HEK293 (cell line): Measurements from ENCODE around the gene DUSP12.

ENCODE experiments used
- CTCF ChIA-PET: fragments of 350-600 bp; formaldehyde crosslinking; extraction: SDS; loops from one replicate; lab custom pipeline; 2021; ENCODE audit warnings: antibody characterized with exemption; lab: Yijun Ruan, JAX
- POLR2A ChIA-PET: fragments of 300-600 bp; formaldehyde crosslinking; extraction: SDS; loops from one replicate; lab custom pipeline; 2020; ENCODE audit warnings: antibody characterized with exemption, inconsistent platforms; lab: Yijun Ruan, JAX
- H3K27ac ChIP-seq: fragments of 200-500 bp; sonication (Bioruptor generic); 2 replicates; pipeline ENCODE4 v1.5.1; 2014; ENCODE audit warnings: low read depth, low read length, control low read depth, inconsistent platforms; ENCODE audit errors: extremely low read depth
- H3K36me3 ChIP-seq, 2 experiments: fragments of 200-500 bp in 1 of 2; sonication (Bioruptor generic) in 1 of 2; 1 replicate in 1 of 2; 2 replicates in 1 of 2; pipeline ENCODE4 v1.5.1; 2014 to 2017; ENCODE audit warnings: inconsistent platforms in 2 of 2, low read length in 2 of 2; ENCODE audit not compliant: control insufficient read depth in 2 of 2, insufficient read depth in 1 of 2
- H3K4me1 ChIP-seq: fragments of 200-500 bp; sonication (Bioruptor generic); 2 replicates; pipeline ENCODE4 v1.5.1; 2014; ENCODE audit warnings: mild to moderate bottlenecking, low read length, inconsistent platforms; ENCODE audit not compliant: control insufficient read depth, insufficient read depth
- H3K4me3 ChIP-seq: 2 replicates; pipeline ENCODE4 v1.5.1; 2011; ENCODE audit warnings: low read depth, mild to moderate bottlenecking, control low read depth, low read length, moderate library complexity
- H3K9me3 ChIP-seq: fragments of 200-500 bp; sonication (Bioruptor generic); 2 replicates; pipeline ENCODE4 v1.5.1; 2014; ENCODE audit warnings: low read depth, low read length, inconsistent platforms; ENCODE audit not compliant: control insufficient read depth, insufficient read depth
- GLI2 ChIP-seq: fragments of 450-650 bp; formaldehyde crosslinking; IDR thresholded peaks from 2 replicates; pipeline ENCODE4; 2017; ENCODE audit warnings: missing biosample characterization, missing genetic modification characterization, low read depth, borderline replicate concordance
- GLIS1 ChIP-seq: fragments of 450-650 bp; formaldehyde crosslinking; IDR thresholded peaks from 2 replicates; pipeline ENCODE4 v1.5.1; 2016; ENCODE audit warnings: missing biosample characterization, missing genetic modification characterization
- IKZF3 ChIP-seq: fragments of 450-650 bp; IDR thresholded peaks from 2 replicates; pipeline ENCODE4 v1.5.0; 2018; ENCODE audit warnings: missing biosample characterization, mild to moderate bottlenecking, missing genetic modification characterization, moderate library complexity
- SP2 ChIP-seq: fragments of 450-650 bp; formaldehyde crosslinking; IDR thresholded peaks from 2 replicates; pipeline ENCODE4 v1.5.1; 2016; ENCODE audit warnings: missing biosample characterization, missing genetic modification characterization
- SP3 ChIP-seq: fragments of 450-650 bp; formaldehyde crosslinking; IDR thresholded peaks from 2 replicates; pipeline ENCODE4 v1.5.1; 2016; ENCODE audit warnings: missing biosample characterization, missing genetic modification characterization
- TCF7L2 ChIP-seq: IDR thresholded peaks from 2 replicates; pipeline ENCODE4 v1.6.1; 2011; ENCODE audit warnings: low read depth, mild to moderate bottlenecking, inconsistent platforms, low read length, moderate library complexity, borderline replicate concordance
- ZBTB8A ChIP-seq: fragments of 450-650 bp; formaldehyde crosslinking; IDR thresholded peaks from 2 replicates; pipeline ENCODE4 v1.5.1; 2016; ENCODE audit warnings: missing biosample characterization, missing genetic modification characterization
- ZFHX2 ChIP-seq: fragments of 450-650 bp; formaldehyde crosslinking; conservative IDR thresholded peaks from 2 replicates; pipeline ENCODE4 v1.5.1; 2016; ENCODE audit warnings: missing biosample characterization, missing genetic modification characterization
- ZNF121 ChIP-seq: fragments of 450-650 bp; formaldehyde crosslinking; IDR thresholded peaks from 2 replicates; pipeline ENCODE4 v1.5.1; 2016; ENCODE audit warnings: missing biosample characterization, missing genetic modification characterization
- ZNF670 ChIP-seq: fragments of 450-650 bp; formaldehyde crosslinking; IDR thresholded peaks from 2 replicates; pipeline ENCODE4 v1.5.1; 2016; ENCODE audit warnings: missing biosample characterization, missing genetic modification characterization, low read depth
- ZSCAN30 ChIP-seq: fragments of 450-650 bp; IDR thresholded peaks from 2 replicates; pipeline ENCODE4 v1.5.1; 2018; ENCODE audit warnings: missing biosample characterization, mild to moderate bottlenecking, missing genetic modification characterization, moderate library complexity
- TF ChIP-seq, protein P1 (sequence below): fragments of 450-650 bp; formaldehyde crosslinking; IDR thresholded peaks from 2 replicates; pipeline ENCODE4 v1.5.1; 2016; ENCODE audit warnings: missing biosample characterization, missing genetic modification characterization
- TF ChIP-seq, protein P2 (sequence below): fragments of 450-650 bp; formaldehyde crosslinking; IDR thresholded peaks from 2 replicates; pipeline ENCODE4 v1.5.1; 2016; ENCODE audit warnings: missing biosample characterization, missing genetic modification characterization
- TF ChIP-seq, protein P3 (sequence below): fragments of 450-650 bp; formaldehyde crosslinking; IDR thresholded peaks from 2 replicates; pipeline ENCODE4 v1.5.1; 2016; ENCODE audit warnings: missing biosample characterization, missing genetic modification characterization
- TF ChIP-seq, protein P4 (sequence below): fragments of 450-650 bp; formaldehyde crosslinking; IDR thresholded peaks from 2 replicates; pipeline ENCODE4 v1.5.1; 2017; ENCODE audit warnings: missing biosample characterization, missing genetic modification characterization
- TF ChIP-seq, protein P5 (sequence below): fragments of 450-650 bp; formaldehyde crosslinking; IDR thresholded peaks from 2 replicates; pipeline ENCODE4 v1.5.1; 2016; ENCODE audit warnings: missing biosample characterization, missing genetic modification characterization

DUSP12 gene

DNA sequence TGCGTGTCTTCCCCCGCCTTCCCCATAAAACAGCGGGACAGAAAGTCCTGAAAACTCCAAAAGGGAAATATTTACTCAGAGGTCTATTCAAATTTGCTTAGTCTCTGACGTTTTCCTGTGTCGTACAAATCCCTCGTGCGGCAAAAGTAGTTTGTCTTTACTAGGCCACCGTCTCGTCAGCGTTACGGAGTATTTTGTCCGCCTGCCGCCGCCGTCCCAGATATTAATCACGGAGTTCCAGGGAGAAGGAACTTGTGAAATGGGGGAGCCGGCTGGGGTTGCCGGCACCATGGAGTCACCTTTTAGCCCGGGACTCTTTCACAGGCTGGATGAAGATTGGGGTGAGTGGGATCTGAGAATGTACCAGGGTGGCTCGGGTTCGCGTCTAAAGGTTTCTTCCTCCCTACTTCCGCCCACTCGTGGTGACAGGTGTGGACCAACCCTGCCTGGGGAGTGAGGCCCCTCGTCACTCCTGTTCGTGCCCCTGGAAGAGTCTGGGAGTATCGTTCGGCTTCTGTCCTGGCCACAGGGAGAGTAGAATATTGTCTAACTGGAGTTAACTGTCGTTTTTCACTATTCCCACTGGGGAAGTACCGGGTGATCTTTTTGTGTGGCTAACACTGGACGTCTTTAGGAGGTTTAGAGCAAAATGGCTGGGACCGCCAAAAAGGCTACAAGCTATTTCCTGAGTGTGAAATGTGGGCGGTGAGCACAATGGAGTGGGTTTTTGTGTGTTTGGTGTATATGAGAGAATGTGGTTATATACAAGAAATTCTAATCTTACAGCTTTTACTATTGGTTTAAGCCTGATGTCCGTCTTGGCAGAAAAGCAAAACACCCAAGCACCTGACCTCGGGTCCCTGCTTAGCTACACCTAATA is 16.8 kb downstream of the DUSP12 start, which contains the start of gene ATF6 (continued):
- TF ChIP-seq ZFHX2 (tag by site-specific recombination) (peak; percentile 81), ZNF670 (tag by site-specific recombination) (no peak), GLIS1 (tag by site-specific recombination) (no peak; the same call in 1 of the 2 replicates), ZSCAN30 (tag by site-specific recombination) (peak; percentile 71; the same call in 1 of the 2 replicates), IKZF3 (tag by site-specific recombination) (peak; percentile 96), SP2 (tag by site-specific recombination) (0 out of 2 replicates have a peak, but pooled peaks have one; percentile 21), ZBTB8A (tag by site-specific recombination) (peak; percentile 49; the same call in 1 of the 2 replicates), SP3 (tag by site-specific recombination) (peak; percentile 50; the same call in 1 of the 2 replicates), GLI2 (no peak)
- TF ChIP-seq, protein P1, sequence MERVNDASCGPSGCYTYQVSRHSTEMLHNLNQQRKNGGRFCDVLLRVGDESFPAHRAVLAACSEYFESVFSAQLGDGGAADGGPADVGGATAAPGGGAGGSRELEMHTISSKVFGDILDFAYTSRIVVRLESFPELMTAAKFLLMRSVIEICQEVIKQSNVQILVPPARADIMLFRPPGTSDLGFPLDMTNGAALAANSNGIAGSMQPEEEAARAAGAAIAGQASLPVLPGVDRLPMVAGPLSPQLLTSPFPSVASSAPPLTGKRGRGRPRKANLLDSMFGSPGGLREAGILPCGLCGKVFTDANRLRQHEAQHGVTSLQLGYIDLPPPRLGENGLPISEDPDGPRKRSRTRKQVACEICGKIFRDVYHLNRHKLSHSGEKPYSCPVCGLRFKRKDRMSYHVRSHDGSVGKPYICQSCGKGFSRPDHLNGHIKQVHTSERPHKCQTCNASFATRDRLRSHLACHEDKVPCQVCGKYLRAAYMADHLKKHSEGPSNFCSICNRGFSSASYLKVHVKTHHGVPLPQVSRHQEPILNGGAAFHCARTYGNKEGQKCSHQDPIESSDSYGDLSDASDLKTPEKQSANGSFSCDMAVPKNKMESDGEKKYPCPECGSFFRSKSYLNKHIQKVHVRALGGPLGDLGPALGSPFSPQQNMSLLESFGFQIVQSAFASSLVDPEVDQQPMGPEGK (tag by site-specific recombination): peak; percentile 65; the same call in 1 of the 2 replicates
- TF ChIP-seq, protein P2, sequence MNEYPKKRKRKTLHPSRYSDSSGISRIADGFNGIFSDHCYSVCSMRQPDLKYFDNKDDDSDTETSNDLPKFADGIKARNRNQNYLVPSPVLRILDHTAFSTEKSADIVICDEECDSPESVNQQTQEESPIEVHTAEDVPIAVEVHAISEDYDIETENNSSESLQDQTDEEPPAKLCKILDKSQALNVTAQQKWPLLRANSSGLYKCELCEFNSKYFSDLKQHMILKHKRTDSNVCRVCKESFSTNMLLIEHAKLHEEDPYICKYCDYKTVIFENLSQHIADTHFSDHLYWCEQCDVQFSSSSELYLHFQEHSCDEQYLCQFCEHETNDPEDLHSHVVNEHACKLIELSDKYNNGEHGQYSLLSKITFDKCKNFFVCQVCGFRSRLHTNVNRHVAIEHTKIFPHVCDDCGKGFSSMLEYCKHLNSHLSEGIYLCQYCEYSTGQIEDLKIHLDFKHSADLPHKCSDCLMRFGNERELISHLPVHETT (tag by site-specific recombination): peak; percentile 76
- TF ChIP-seq, protein P3, sequence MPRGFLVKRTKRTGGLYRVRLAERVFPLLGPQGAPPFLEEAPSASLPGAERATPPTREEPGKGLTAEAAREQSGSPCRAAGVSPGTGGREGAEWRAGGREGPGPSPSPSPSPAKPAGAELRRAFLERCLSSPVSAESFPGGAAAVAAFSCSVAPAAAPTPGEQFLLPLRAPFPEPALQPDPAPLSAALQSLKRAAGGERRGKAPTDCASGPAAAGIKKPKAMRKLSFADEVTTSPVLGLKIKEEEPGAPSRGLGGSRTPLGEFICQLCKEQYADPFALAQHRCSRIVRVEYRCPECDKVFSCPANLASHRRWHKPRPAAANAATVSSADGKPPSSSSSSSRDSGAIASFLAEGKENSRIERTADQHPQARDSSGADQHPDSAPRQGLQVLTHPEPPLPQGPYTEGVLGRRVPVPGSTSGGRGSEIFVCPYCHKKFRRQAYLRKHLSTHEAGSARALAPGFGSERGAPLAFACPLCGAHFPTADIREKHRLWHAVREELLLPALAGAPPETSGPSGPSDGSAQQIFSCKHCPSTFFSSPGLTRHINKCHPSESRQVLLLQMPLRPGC (tag by site-specific recombination): peak; percentile 9; the same call in 1 of the 2 replicates
- TF ChIP-seq, protein P4, sequence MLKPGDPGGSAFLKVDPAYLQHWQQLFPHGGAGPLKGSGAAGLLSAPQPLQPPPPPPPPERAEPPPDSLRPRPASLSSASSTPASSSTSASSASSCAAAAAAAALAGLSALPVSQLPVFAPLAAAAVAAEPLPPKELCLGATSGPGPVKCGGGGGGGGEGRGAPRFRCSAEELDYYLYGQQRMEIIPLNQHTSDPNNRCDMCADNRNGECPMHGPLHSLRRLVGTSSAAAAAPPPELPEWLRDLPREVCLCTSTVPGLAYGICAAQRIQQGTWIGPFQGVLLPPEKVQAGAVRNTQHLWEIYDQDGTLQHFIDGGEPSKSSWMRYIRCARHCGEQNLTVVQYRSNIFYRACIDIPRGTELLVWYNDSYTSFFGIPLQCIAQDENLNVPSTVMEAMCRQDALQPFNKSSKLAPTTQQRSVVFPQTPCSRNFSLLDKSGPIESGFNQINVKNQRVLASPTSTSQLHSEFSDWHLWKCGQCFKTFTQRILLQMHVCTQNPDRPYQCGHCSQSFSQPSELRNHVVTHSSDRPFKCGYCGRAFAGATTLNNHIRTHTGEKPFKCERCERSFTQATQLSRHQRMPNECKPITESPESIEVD (tag by site-specific recombination): peak; percentile 95
- TF ChIP-seq, protein P5, sequence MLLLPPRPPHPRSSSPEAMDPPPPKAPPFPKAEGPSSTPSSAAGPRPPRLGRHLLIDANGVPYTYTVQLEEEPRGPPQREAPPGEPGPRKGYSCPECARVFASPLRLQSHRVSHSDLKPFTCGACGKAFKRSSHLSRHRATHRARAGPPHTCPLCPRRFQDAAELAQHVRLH (tag by site-specific recombination): peak; percentile 32; the same call in 1 of the 2 replicates

DNA sequence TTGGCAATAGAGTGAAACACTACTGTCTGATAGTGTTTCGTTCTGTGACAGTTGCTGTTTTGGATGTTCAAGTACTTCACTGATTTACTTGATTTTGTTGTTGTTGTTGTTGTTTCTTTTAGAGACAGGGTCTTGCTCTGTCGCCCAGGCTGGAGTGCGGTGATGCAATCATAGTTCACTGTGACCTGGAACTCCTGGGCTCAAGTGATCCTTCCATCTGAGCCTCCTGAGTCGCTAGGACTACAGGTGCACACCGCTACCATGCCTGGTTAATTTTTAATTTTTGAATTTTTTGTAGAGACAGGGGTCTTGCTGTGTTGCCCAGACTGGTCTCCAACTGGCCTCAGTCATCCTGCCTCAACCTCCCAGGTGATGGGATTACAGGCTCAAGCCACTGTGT is 18.9 kb downstream of the DUSP12 start:
- ChIA-PET CTCF (no interaction called here), POLR2A (no interaction called here)
- Histone ChIP-seq H3K4me3 (no peak overlapping the region), H3K36me3 (no peaks in the 10 kb centered on the region; a peak in 1 of 3 replicates), H3K27ac (no peak overlapping the region), H3K9me3 (no peaks in the 10 kb centered on the region), H3K4me1 (no peaks in the 10 kb centered on the region)
- no peak for TF ChIP-seq TCF7L2
- peak; percentile 97 for TF ChIP-seq ZNF121 (tag by site-specific recombination)
